ENCODE data around the gene TM4SF20.

The TM4SF20 gene

GRCh38 chr2:227313310-227313709, 65.8 kb downstream of the TM4SF20 start:
- no peak overlapping the region for H3K4me3 ChIP-seq (ENCODE audit: extremely low read depth, insufficient read depth, low read length, poor library complexity, severe bottlenecking)
- no peaks in the 10 kb centered on the region for H3K4me1 ChIP-seq (ENCODE audit: control insufficient read depth, insufficient read depth, low read length, poor library complexity, severe bottlenecking)
- no peak overlapping the region for H3K27ac ChIP-seq (ENCODE audit: low read depth, low read length, severe bottlenecking)
- 87 to 94% methylated on average over 1 of the region's 1 CpG for WGBS, 2 experiments (ENCODE audit: insufficient coverage in 2 of 2)
- H3K36me3 ChIP-seq (ENCODE audit: control insufficient read depth, insufficient read depth, low read length) = no peaks in the 10 kb centered on the region
- H3K9me3 ChIP-seq (ENCODE audit: control insufficient read depth, low read length) = no peaks in the 10 kb centered on the region

DNA sequence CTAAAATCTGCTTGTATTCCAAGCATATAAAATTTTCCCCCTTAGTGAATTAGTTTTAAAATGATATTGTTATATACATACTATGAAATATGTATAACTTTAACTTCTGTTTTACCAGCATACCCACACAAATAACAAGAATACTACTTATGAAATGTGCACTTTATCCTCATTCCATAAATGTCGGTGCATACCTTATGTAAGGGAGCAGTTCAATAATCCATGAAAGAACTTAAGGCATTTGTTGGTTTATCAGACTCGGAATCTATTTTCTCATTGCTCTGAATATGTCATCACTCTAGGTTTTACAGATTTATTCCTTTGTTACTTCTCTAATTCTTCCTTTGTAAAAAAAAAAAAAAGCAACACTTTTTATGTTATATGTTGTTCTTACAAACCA, 66.5 kb downstream of the TM4SF20 start:
- H3K9me3 ChIP-seq (ENCODE audit: control insufficient read depth, low read length) = no peaks in the 10 kb centered on the region
- no peak overlapping the region for H3K27ac ChIP-seq (ENCODE audit: low read depth, low read length, severe bottlenecking)
- H3K36me3 ChIP-seq (ENCODE audit: control insufficient read depth, insufficient read depth, low read length) = no peaks in the 10 kb centered on the region
- no peaks in the 10 kb centered on the region for H3K4me1 ChIP-seq (ENCODE audit: control insufficient read depth, insufficient read depth, low read length, poor library complexity, severe bottlenecking)
- WGBS, 2 experiments (ENCODE audit: insufficient coverage in 2 of 2) = 71% methylated on average over 1 of the region's 2 CpGs; no CpG with 5 or more reads in 1 of the 2 experiments
- no peak overlapping the region for H3K4me3 ChIP-seq (ENCODE audit: extremely low read depth, insufficient read depth, low read length, poor library complexity, severe bottlenecking)

Measured in mesodermal cell (in vitro differentiated cells).